ENCODE data around the gene UBE3C.

The UBE3C gene

GRCh38 chr7:157222687-157223086 is 84.0 kb downstream of the UBE3C start:
- no peak for DNase-seq (ENCODE audit: low spot score)
- H3K27ac ChIP-seq (replicated peaks; ENCODE audit: low read length): no peak overlapping the region
- H3K27me3 ChIP-seq (ENCODE audit: control insufficient read depth in 3 of 3, insufficient read depth in 3 of 3, low read depth in 1 of 3, low read length in 3 of 3): no peaks in the 10 kb centered on the region
- H4K8ac ChIP-seq (ENCODE audit: low read depth, low read length): no peak overlapping the region
- no peak overlapping the region for H2AFZ ChIP-seq (ENCODE audit: low read length)
- WGBS, 2 donors (ENCODE audit: extremely low coverage in 2 of 2, insufficient read length in 2 of 2, insufficient replicate concordance in 1 of 2): no CpG with 5 or more reads among the region's 10 CpGs
- H3K23ac ChIP-seq (ENCODE audit: low read depth, low read length, poor library complexity): no peak overlapping the region
- H4K91ac ChIP-seq (ENCODE audit: low read depth, low read length, poor library complexity): no peak overlapping the region
- H3K36me3 ChIP-seq (replicated peaks in 1 of 2; ENCODE audit: control insufficient read depth in 2 of 2, insufficient read depth in 2 of 2, low read length in 2 of 2): peaks cover 14 to 92% of the 10 kb centered on the region in 2 donors
- H3K4me1 ChIP-seq (ENCODE audit: control insufficient read depth in 2 of 2, insufficient read depth in 1 of 2, low read depth in 1 of 2, low read length in 2 of 2): no peaks in the 10 kb centered on the region
- H2BK5ac ChIP-seq (ENCODE audit: low read length): no peak overlapping the region
- H2BK15ac ChIP-seq (ENCODE audit: low read length): no peak overlapping the region
- H3K9me3 ChIP-seq (replicated peaks in 1 of 2; ENCODE audit: control insufficient read depth in 2 of 2, insufficient read depth in 1 of 2, low read depth in 1 of 2, low read length in 2 of 2): no peaks in the 10 kb centered on the region
- peak overlapping the region; percentile 31 for H3K9ac ChIP-seq (ENCODE audit: low read depth, low read length, poor library complexity)
- no peak overlapping the region for H2AK5ac ChIP-seq (ENCODE audit: low read depth, low read length)
- no peak overlapping the region for H3K4me2 ChIP-seq (ENCODE audit: insufficient read depth, low read length, poor library complexity, severe bottlenecking)
- H3K4ac ChIP-seq (ENCODE audit: low read length): no peak overlapping the region
- H2BK12ac ChIP-seq (ENCODE audit: low read length): no peak overlapping the region
- H3K18ac ChIP-seq (ENCODE audit: low read length): no peak overlapping the region
- H3K14ac ChIP-seq (ENCODE audit: low read length): no peak overlapping the region
- no peaks in the 10 kb centered on the region for H3K79me1 ChIP-seq (ENCODE audit: low read depth, low read length)
- H2BK120ac ChIP-seq (ENCODE audit: low read depth, low read length): no peak overlapping the region
- peak overlapping the region in 1 of 2 donors; percentile 23 for H3K4me3 ChIP-seq (ENCODE audit: low read length in 2 of 2)

- no peak for DNase-seq (ENCODE audit: low spot score)
- peaks cover 13 to 90% of the 10 kb centered on the region in 2 donors for H3K36me3 ChIP-seq (replicated peaks in 1 of 2; ENCODE audit: control insufficient read depth in 2 of 2, insufficient read depth in 2 of 2, low read length in 2 of 2)
- no CpG with 5 or more reads among the region's 4 CpGs for WGBS, 2 donors (ENCODE audit: extremely low coverage in 2 of 2, insufficient read length in 2 of 2, insufficient replicate concordance in 1 of 2)
- no peak overlapping the region for H3K23ac ChIP-seq (ENCODE audit: low read depth, low read length, poor library complexity)
- H4K91ac ChIP-seq (ENCODE audit: low read depth, low read length, poor library complexity): no peak overlapping the region
- H3K4ac ChIP-seq (ENCODE audit: low read length): no peak overlapping the region
- H3K18ac ChIP-seq (ENCODE audit: low read length): no peak overlapping the region
- H2BK12ac ChIP-seq (ENCODE audit: low read length): no peak overlapping the region
- no peaks in the 10 kb centered on the region for H3K79me1 ChIP-seq (ENCODE audit: low read depth, low read length)
- H3K9me3 ChIP-seq (replicated peaks in 1 of 2; ENCODE audit: control insufficient read depth in 2 of 2, insufficient read depth in 1 of 2, low read depth in 1 of 2, low read length in 2 of 2): no peaks in the 10 kb centered on the region
- H3K4me2 ChIP-seq (ENCODE audit: insufficient read depth, low read length, poor library complexity, severe bottlenecking): no peak overlapping the region
- H2AK5ac ChIP-seq (ENCODE audit: low read depth, low read length): no peak overlapping the region
- H2AFZ ChIP-seq (ENCODE audit: low read length): no peak overlapping the region
- H3K4me1 ChIP-seq (ENCODE audit: control insufficient read depth in 2 of 2, insufficient read depth in 1 of 2, low read depth in 1 of 2, low read length in 2 of 2): no peaks in the 10 kb centered on the region
- H2BK5ac ChIP-seq (ENCODE audit: low read length): no peak overlapping the region
- no peak overlapping the region for H2BK15ac ChIP-seq (ENCODE audit: low read length)
- no peak overlapping the region for H3K27ac ChIP-seq (replicated peaks; ENCODE audit: low read length)
- no peaks in the 10 kb centered on the region for H3K27me3 ChIP-seq (ENCODE audit: control insufficient read depth in 3 of 3, insufficient read depth in 3 of 3, low read depth in 1 of 3, low read length in 3 of 3)
- H2BK120ac ChIP-seq (ENCODE audit: low read depth, low read length): no peak overlapping the region
- no peak overlapping the region for H3K14ac ChIP-seq (ENCODE audit: low read length)
- no peak overlapping the region for H3K9ac ChIP-seq (ENCODE audit: low read depth, low read length, poor library complexity)
- H4K8ac ChIP-seq (ENCODE audit: low read depth, low read length): no peak overlapping the region
- no peak overlapping the region for H3K4me3 ChIP-seq (ENCODE audit: low read length in 2 of 2)
Measured at GRCh38 chr7:157224627-157225026, 85.9 kb downstream of the UBE3C start.

GRCh38 chr7:157228864-157229422 is 90.2 kb downstream of the UBE3C start:
- H4K91ac ChIP-seq (ENCODE audit: low read depth, low read length, poor library complexity): no peak overlapping the region
- H2BK5ac ChIP-seq (ENCODE audit: low read length): no peak overlapping the region
- H3K4me2 ChIP-seq (ENCODE audit: insufficient read depth, low read length, poor library complexity, severe bottlenecking): no peak overlapping the region
- H3K9me3 ChIP-seq (replicated peaks in 1 of 2; ENCODE audit: control insufficient read depth in 2 of 2, insufficient read depth in 1 of 2, low read depth in 1 of 2, low read length in 2 of 2): no peaks in the 10 kb centered on the region
- H3K27me3 ChIP-seq (ENCODE audit: control insufficient read depth in 3 of 3, insufficient read depth in 3 of 3, low read depth in 1 of 3, low read length in 3 of 3): no peaks in the 10 kb centered on the region
- no peak overlapping the region for H2BK120ac ChIP-seq (ENCODE audit: low read depth, low read length)
- H3K4me1 ChIP-seq (ENCODE audit: control insufficient read depth in 2 of 2, insufficient read depth in 1 of 2, low read depth in 1 of 2, low read length in 2 of 2): no peaks in the 10 kb centered on the region
- no peak overlapping the region for H3K9ac ChIP-seq (ENCODE audit: low read depth, low read length, poor library complexity)
- H3K18ac ChIP-seq (ENCODE audit: low read length): no peak overlapping the region
- H3K27ac ChIP-seq (replicated peaks; ENCODE audit: low read length): no peak overlapping the region
- no peak overlapping the region for H2BK12ac ChIP-seq (ENCODE audit: low read length)
- H3K36me3 ChIP-seq (replicated peaks in 1 of 2; ENCODE audit: control insufficient read depth in 2 of 2, insufficient read depth in 2 of 2, low read length in 2 of 2): peaks cover 12 to 90% of the 10 kb centered on the region in 2 donors
- H3K79me1 ChIP-seq (ENCODE audit: low read depth, low read length): no peaks in the 10 kb centered on the region
- no peak overlapping the region for H2BK15ac ChIP-seq (ENCODE audit: low read length)
- no peak overlapping the region for H4K8ac ChIP-seq (ENCODE audit: low read depth, low read length)
- WGBS, 2 donors (ENCODE audit: extremely low coverage in 2 of 2, insufficient read length in 2 of 2, insufficient replicate concordance in 1 of 2): no CpG with 5 or more reads among the region's 8 CpGs
- no peak overlapping the region for H3K4ac ChIP-seq (ENCODE audit: low read length)
- H3K4me3 ChIP-seq (ENCODE audit: low read length in 2 of 2): no peak overlapping the region
- no peak overlapping the region for H3K14ac ChIP-seq (ENCODE audit: low read length)
- DNase-seq (ENCODE audit: low spot score): no peak
- no peak overlapping the region for H3K23ac ChIP-seq (ENCODE audit: low read depth, low read length, poor library complexity)
- no peak overlapping the region for H2AK5ac ChIP-seq (ENCODE audit: low read depth, low read length)
- H2AFZ ChIP-seq (ENCODE audit: low read length): no peak overlapping the region

GRCh38 chr7:157233677-157234076 is 95.0 kb downstream of the UBE3C start:
- H3K27me3 ChIP-seq (ENCODE audit: control insufficient read depth in 3 of 3, insufficient read depth in 3 of 3, low read depth in 1 of 3, low read length in 3 of 3): no peaks in the 10 kb centered on the region
- no peak overlapping the region for H2AFZ ChIP-seq (ENCODE audit: low read length)
- no peak overlapping the region for H3K4me2 ChIP-seq (ENCODE audit: insufficient read depth, low read length, poor library complexity, severe bottlenecking)
- no peak overlapping the region for H2BK5ac ChIP-seq (ENCODE audit: low read length)
- no peak overlapping the region for H3K9ac ChIP-seq (ENCODE audit: low read depth, low read length, poor library complexity)
- no peaks in the 10 kb centered on the region for H3K79me1 ChIP-seq (ENCODE audit: low read depth, low read length)
- no peak overlapping the region for H2BK120ac ChIP-seq (ENCODE audit: low read depth, low read length)
- H3K4me1 ChIP-seq (ENCODE audit: control insufficient read depth in 2 of 2, insufficient read depth in 1 of 2, low read depth in 1 of 2, low read length in 2 of 2): no peaks in the 10 kb centered on the region
- no peak for DNase-seq (ENCODE audit: low spot score)
- peaks cover 0 to 2% of the 10 kb centered on the region in 2 donors for H3K9me3 ChIP-seq (replicated peaks in 1 of 2; ENCODE audit: control insufficient read depth in 2 of 2, insufficient read depth in 1 of 2, low read depth in 1 of 2, low read length in 2 of 2)
- no peak overlapping the region for H3K18ac ChIP-seq (ENCODE audit: low read length)
- H4K8ac ChIP-seq (ENCODE audit: low read depth, low read length): no peak overlapping the region
- no peak overlapping the region for H2BK12ac ChIP-seq (ENCODE audit: low read length)
- H3K4ac ChIP-seq (ENCODE audit: low read length): no peak overlapping the region
- no peak overlapping the region for H4K91ac ChIP-seq (ENCODE audit: low read depth, low read length, poor library complexity)
- H3K27ac ChIP-seq (replicated peaks; ENCODE audit: low read length): no peak overlapping the region
- H3K4me3 ChIP-seq (ENCODE audit: low read length in 2 of 2): no peak overlapping the region
- no CpG with 5 or more reads among the region's 2 CpGs for WGBS, 2 donors (ENCODE audit: extremely low coverage in 2 of 2, insufficient read length in 2 of 2, insufficient replicate concordance in 1 of 2)
- H3K23ac ChIP-seq (ENCODE audit: low read depth, low read length, poor library complexity): no peak overlapping the region
- no peak overlapping the region for H2BK15ac ChIP-seq (ENCODE audit: low read length)
- H2AK5ac ChIP-seq (ENCODE audit: low read depth, low read length): no peak overlapping the region
- H3K36me3 ChIP-seq (replicated peaks in 1 of 2; ENCODE audit: control insufficient read depth in 2 of 2, insufficient read depth in 2 of 2, low read length in 2 of 2): peaks cover 9 to 89% of the 10 kb centered on the region in 2 donors
- no peak overlapping the region for H3K14ac ChIP-seq (ENCODE audit: low read length)
